MM.1S (cell line): ENCODE data around the gene OTOA.
A peak's percentile ranks its signal among the peaks of the same experiment; 100 is the strongest.

Experiments
- DNase-seq: peaks from one replicate; pipeline ENCODE4 v3.0.0-alpha.2; 2015
- H2AFZ ChIP-seq: fragments of 300-600 bp; sonication (generic); 2 replicates; pipeline ENCODE4 v1.6.0; 2016; ENCODE audit warnings: antibody characterized with exemption, low read length
- H3F3A ChIP-seq: fragments of 300-600 bp; sonication (generic); 2 replicates; pipeline ENCODE4 v1.6.1; 2016; ENCODE audit warnings: mild to moderate bottlenecking, antibody characterized with exemption, low read length, moderate library complexity, mixed read lengths; ENCODE audit not compliant: insufficient read depth
- H3K27ac ChIP-seq: fragments of 300-600 bp; sonication (generic); 2 replicates; pipeline ENCODE4 v1.5.1; 2016; ENCODE audit warnings: mild to moderate bottlenecking, low read length
- H3K27me3 ChIP-seq: fragments of 300-600 bp; sonication (generic); replicated peaks from 2 replicates; pipeline ENCODE4 v1.6.0; 2016; ENCODE audit warnings: low read length; ENCODE audit not compliant: insufficient read depth
- H3K36me3 ChIP-seq: fragments of 300-600 bp; sonication (generic); replicated peaks from 2 replicates; pipeline ENCODE4 v1.6.1; 2016; ENCODE audit warnings: mild to moderate bottlenecking, low read length, mixed read lengths; ENCODE audit not compliant: insufficient read depth
- H3K4me1 ChIP-seq: fragments of 300-600 bp; sonication (generic); 2 replicates; pipeline ENCODE4 v1.6.1; 2016; ENCODE audit warnings: low read length, mixed read lengths
- H3K4me2 ChIP-seq: fragments of 300-600 bp; sonication (generic); 2 replicates; pipeline ENCODE4 v1.6.0; 2016; ENCODE audit warnings: low read depth, low read length
- H3K4me3 ChIP-seq: fragments of 300-600 bp; sonication (generic); 2 replicates; pipeline ENCODE4 v1.5.1; 2016; ENCODE audit warnings: low read length, mixed read lengths
- H3K79me2 ChIP-seq: fragments of 300-600 bp; sonication (generic); 2 replicates; pipeline ENCODE4 v1.6.1; 2016; ENCODE audit warnings: mixed run types, low read length, mixed read lengths
- H3K9ac ChIP-seq: fragments of 300-600 bp; sonication (generic); 2 replicates; pipeline ENCODE4 v1.6.1; 2016; ENCODE audit warnings: low read length, mixed read lengths
- H3K9me2 ChIP-seq: fragments of 300-600 bp; sonication (generic); replicated peaks from 2 replicates; pipeline ENCODE4 v1.6.1; 2016; ENCODE audit warnings: mild to moderate bottlenecking, low read length, mixed read lengths; ENCODE audit not compliant: insufficient read depth
- H3K9me3 ChIP-seq: fragments of 300-600 bp; sonication (generic); replicated peaks from 2 replicates; pipeline ENCODE4 v1.6.1; 2016; ENCODE audit warnings: mild to moderate bottlenecking, low read length, mixed read lengths; ENCODE audit not compliant: insufficient read depth
- H4K20me1 ChIP-seq: fragments of 300-600 bp; sonication (generic); 2 replicates; pipeline ENCODE4 v1.6.1; 2016; ENCODE audit warnings: mild to moderate bottlenecking, low read length, moderate library complexity, mixed read lengths; ENCODE audit not compliant: insufficient read depth
- CTCF ChIP-seq: fragments of 300-600 bp; sonication (generic); IDR thresholded peaks from 2 replicates; pipeline ENCODE4 v1.5.1; 2016; ENCODE audit warnings: antibody characterized with exemption, low read length, mixed read lengths
- EZH2 ChIP-seq: fragments of 300-600 bp; sonication (generic); optimal IDR thresholded peaks from 2 replicates; pipeline ENCODE3; 2017; ENCODE audit warnings: low read depth, mild to moderate bottlenecking, antibody characterized with exemption, low read length, mixed read lengths
- EZH2phosphoT487 ChIP-seq: fragments of 300-600 bp; sonication (generic); IDR thresholded peaks from 2 replicates; pipeline ENCODE4 v1.6.1; 2018; ENCODE audit warnings: antibody characterized with exemption, low read length

The OTOA gene

GRCh38 chr16:21683184-21683583, 19.4 kb downstream of the OTOA start:
- no peak overlapping the region for H2AFZ ChIP-seq

GRCh38 chr16:21684199-21684598, 20.4 kb downstream of the OTOA start:
- Histone ChIP-seq H4K20me1 (no peaks in the 10 kb centered on the region), H3F3A (no peaks in the 10 kb centered on the region), H3K9me2 (no peaks in the 10 kb centered on the region), H3K27ac (no peak overlapping the region), H3K27me3 (no peaks in the 10 kb centered on the region), H3K36me3 (no peaks in the 10 kb centered on the region), H2AFZ (no peak overlapping the region), H3K79me2 (no peaks in the 10 kb centered on the region), H3K4me2 (no peak overlapping the region), H3K9ac (no peak overlapping the region), H3K9me3 (no peaks in the 10 kb centered on the region), H3K4me1 (no peaks in the 10 kb centered on the region), H3K4me3 (no peak overlapping the region)
- no peak for TF ChIP-seq EZH2phosphoT487
- peak; percentile 50 for TF ChIP-seq CTCF
- DNase-seq = no peak

More at GRCh38 chr16:21683184-21683583, 19.4 kb downstream of the OTOA start:
- Histone ChIP-seq H3K9ac (no peak overlapping the region), H3K4me3 (no peak overlapping the region), H3K9me3 (no peaks in the 10 kb centered on the region), H3K27ac (no peak overlapping the region), H3K4me1 (no peaks in the 10 kb centered on the region), H3K79me2 (no peaks in the 10 kb centered on the region), H3K9me2 (no peaks in the 10 kb centered on the region), H3K4me2 (no peak overlapping the region), H3K36me3 (no peaks in the 10 kb centered on the region), H3K27me3 (no peaks in the 10 kb centered on the region), H3F3A (no peaks in the 10 kb centered on the region), H4K20me1 (no peaks in the 10 kb centered on the region)
- DNase-seq = no peak
- TF ChIP-seq CTCF (no peak), EZH2 (no peak), EZH2phosphoT487 (no peak)

GRCh38 chr16:21685034-21685455, 21.3 kb downstream of the OTOA start:
- H4K20me1 ChIP-seq = no peaks in the 10 kb centered on the region

More at GRCh38 chr16:21685034-21685455, 21.3 kb downstream of the OTOA start:
- Histone ChIP-seq H3K4me2 (no peak overlapping the region), H3K9ac (no peak overlapping the region), H3K9me3 (no peaks in the 10 kb centered on the region), H2AFZ (no peak overlapping the region), H3K9me2 (no peaks in the 10 kb centered on the region), H3K4me1 (no peaks in the 10 kb centered on the region), H3F3A (no peaks in the 10 kb centered on the region), H3K79me2 (no peaks in the 10 kb centered on the region), H3K4me3 (no peak overlapping the region), H3K27ac (no peak overlapping the region), H3K27me3 (no peaks in the 10 kb centered on the region), H3K36me3 (no peaks in the 10 kb centered on the region)
- no peak for DNase-seq
- no peak for TF ChIP-seq EZH2phosphoT487
- TF ChIP-seq EZH2 = no peak
- TF ChIP-seq CTCF = no peak
